ENCODE results near the gene SMG9.

SMG9 gene, protein sequence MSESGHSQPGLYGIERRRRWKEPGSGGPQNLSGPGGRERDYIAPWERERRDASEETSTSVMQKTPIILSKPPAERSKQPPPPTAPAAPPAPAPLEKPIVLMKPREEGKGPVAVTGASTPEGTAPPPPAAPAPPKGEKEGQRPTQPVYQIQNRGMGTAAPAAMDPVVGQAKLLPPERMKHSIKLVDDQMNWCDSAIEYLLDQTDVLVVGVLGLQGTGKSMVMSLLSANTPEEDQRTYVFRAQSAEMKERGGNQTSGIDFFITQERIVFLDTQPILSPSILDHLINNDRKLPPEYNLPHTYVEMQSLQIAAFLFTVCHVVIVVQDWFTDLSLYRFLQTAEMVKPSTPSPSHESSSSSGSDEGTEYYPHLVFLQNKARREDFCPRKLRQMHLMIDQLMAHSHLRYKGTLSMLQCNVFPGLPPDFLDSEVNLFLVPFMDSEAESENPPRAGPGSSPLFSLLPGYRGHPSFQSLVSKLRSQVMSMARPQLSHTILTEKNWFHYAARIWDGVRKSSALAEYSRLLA

GRCh38 chr19:43754503-43755255 is at the start of gene SMG9:
TSS of gene SMG9 (minus strand) at chr19:43754962. CDS start at chr19:43750741, 4,221 bp downstream.
- Histone ChIP-seq H3K27ac (ENCODE audit: low read depth, low read length) (peak within 1 kb of the TSS; percentile 99), H3K36me3 (ENCODE audit: control insufficient read depth, insufficient read depth, low read length) (peaks cover 20% of the 10 kb centered on the region), H3K4me1 (ENCODE audit: control insufficient read depth, insufficient read depth, low read length) (peaks cover 7% of the 10 kb centered on the region; the same call in 1 of the 2 replicates), H3K27me3 (ENCODE audit: control insufficient read depth, insufficient read depth, low read length) (no peaks in the 10 kb centered on the region), H3K4me3 (ENCODE audit: low read depth, low read length) (peak within 1 kb of the TSS; percentile 76), H3K9ac (ENCODE audit: low read depth, low read length) (peak within 1 kb of the TSS; percentile 85), H3K9me3 (ENCODE audit: control insufficient read depth, insufficient read depth, low read length) (no peaks in the 10 kb centered on the region)

DNA sequence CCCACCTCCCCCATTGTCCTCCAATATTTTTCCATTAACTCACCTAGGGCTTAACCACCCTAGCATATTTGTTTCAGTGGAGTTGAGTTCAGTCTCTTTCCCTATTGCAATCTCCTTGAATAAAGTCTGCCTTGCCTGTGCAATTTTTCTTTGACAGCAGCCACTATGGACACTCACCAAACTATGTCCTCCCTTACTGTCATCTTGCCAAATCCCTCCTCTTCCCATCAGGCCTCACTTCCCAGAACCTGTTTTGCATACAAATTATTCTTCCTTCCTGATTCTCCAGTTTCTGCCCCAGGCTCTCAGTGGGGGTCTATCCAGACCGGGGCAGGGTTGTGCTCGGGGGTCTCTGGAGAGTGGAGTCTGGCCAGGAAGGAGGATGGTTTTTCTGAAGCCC is 49.7 kb upstream of the SMG9 start:
- no peaks in the 10 kb centered on the region for H3K9me3 ChIP-seq (ENCODE audit: control insufficient read depth, insufficient read depth, low read length)
- H3K27me3 ChIP-seq (ENCODE audit: control insufficient read depth, insufficient read depth, low read length), result peaks cover 10% of the 10 kb centered on the region

GRCh38 chr19:43802216-43802951 is 47.6 kb upstream of the SMG9 start, which contains the start of gene LYPD5:
TSS of gene LYPD5 (minus strand) at chr19:43802447. CDS start at chr19:43802380, 67 bp downstream.
- H3K4me3 ChIP-seq (ENCODE audit: low read depth, low read length), result no peak within 1 kb of the TSS
- H3K4me1 ChIP-seq (ENCODE audit: control insufficient read depth, insufficient read depth, low read length), result no peaks in the 10 kb centered on the region; the same call in 1 of the 2 replicates
- H3K9me3 ChIP-seq (ENCODE audit: control insufficient read depth, insufficient read depth, low read length), result no peaks in the 10 kb centered on the region
- H3K9ac ChIP-seq (ENCODE audit: low read depth, low read length), result no peak within 1 kb of the TSS
- no peaks in the 10 kb centered on the region for H3K36me3 ChIP-seq (ENCODE audit: control insufficient read depth, insufficient read depth, low read length)
- H3K27me3 ChIP-seq (ENCODE audit: control insufficient read depth, insufficient read depth, low read length), result peaks cover 31% of the 10 kb centered on the region
- no peak within 1 kb of the TSS for H3K27ac ChIP-seq (ENCODE audit: low read depth, low read length)

More for the DNA sequence above, 49.7 kb upstream of the SMG9 start:
- H3K27ac ChIP-seq (ENCODE audit: low read depth, low read length), result no peak overlapping the region
- H3K4me1 ChIP-seq (ENCODE audit: control insufficient read depth, insufficient read depth, low read length), result no peaks in the 10 kb centered on the region
- H3K9ac ChIP-seq (ENCODE audit: low read depth, low read length), result no peak overlapping the region
- no peak overlapping the region for H3K4me3 ChIP-seq (ENCODE audit: low read depth, low read length)
- no peaks in the 10 kb centered on the region for H3K36me3 ChIP-seq (ENCODE audit: control insufficient read depth, insufficient read depth, low read length)

GRCh38 chr19:43799502-43800142 is 44.9 kb upstream of the SMG9 start:
- Histone ChIP-seq H3K4me3 (ENCODE audit: low read depth, low read length) (peak overlapping the region; percentile 86; the same call in 1 of the 2 replicates), H3K9ac (ENCODE audit: low read depth, low read length) (no peak overlapping the region), H3K27me3 (ENCODE audit: control insufficient read depth, insufficient read depth, low read length) (peaks cover 56% of the 10 kb centered on the region), H3K27ac (ENCODE audit: low read depth, low read length) (no peak overlapping the region), H3K9me3 (ENCODE audit: control insufficient read depth, insufficient read depth, low read length) (no peaks in the 10 kb centered on the region), H3K4me1 (ENCODE audit: control insufficient read depth, insufficient read depth, low read length) (no peaks in the 10 kb centered on the region; the same call in 1 of the 2 replicates), H3K36me3 (ENCODE audit: control insufficient read depth, insufficient read depth, low read length) (no peaks in the 10 kb centered on the region)

GRCh38 chr19:43798546-43799409 is 44.0 kb upstream of the SMG9 start:
- Histone ChIP-seq H3K27me3 (ENCODE audit: control insufficient read depth, insufficient read depth, low read length) (peaks cover 57% of the 10 kb centered on the region), H3K36me3 (ENCODE audit: control insufficient read depth, insufficient read depth, low read length) (no peaks in the 10 kb centered on the region), H3K9ac (ENCODE audit: low read depth, low read length) (0 out of 2 replicates have a peak overlapping the region, but pooled peaks have one; percentile 15), H3K4me1 (ENCODE audit: control insufficient read depth, insufficient read depth, low read length) (no peaks in the 10 kb centered on the region; the same call in 1 of the 2 replicates), H3K27ac (ENCODE audit: low read depth, low read length) (no peak overlapping the region), H3K9me3 (ENCODE audit: control insufficient read depth, insufficient read depth, low read length) (no peaks in the 10 kb centered on the region), H3K4me3 (ENCODE audit: low read depth, low read length) (peak overlapping the region; percentile 86)

DNA sequence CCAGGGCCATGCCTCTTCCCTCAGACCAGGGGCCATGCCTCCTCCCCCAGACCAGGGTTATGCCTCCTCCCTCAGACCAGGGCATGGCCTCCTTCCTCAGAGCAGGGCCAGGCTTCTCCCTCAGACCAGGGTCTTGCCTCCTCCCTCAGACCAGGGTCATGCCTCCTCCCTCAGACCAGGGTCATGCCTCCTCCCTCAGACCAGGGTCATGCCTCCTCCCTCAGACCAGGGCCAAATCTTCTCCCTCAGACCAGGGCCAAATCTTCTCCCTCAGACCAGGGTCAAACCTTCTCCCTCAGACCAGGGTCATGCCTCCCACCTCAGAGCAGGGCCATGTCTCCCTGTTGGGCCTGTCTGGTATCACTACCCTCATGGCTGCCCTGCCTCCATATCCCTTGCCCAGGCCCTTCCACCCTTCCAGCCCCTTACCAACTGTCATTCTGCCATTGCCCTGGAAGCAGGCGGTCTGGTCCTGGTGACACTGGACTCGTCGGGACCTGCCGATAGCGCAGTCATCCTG is 43.3 kb upstream of the SMG9 start:
- Histone ChIP-seq H3K4me1 (ENCODE audit: control insufficient read depth, insufficient read depth, low read length) (no peaks in the 10 kb centered on the region; the same call in 1 of the 2 replicates), H3K9me3 (ENCODE audit: control insufficient read depth, insufficient read depth, low read length) (no peaks in the 10 kb centered on the region), H3K9ac (ENCODE audit: low read depth, low read length) (no peak overlapping the region), H3K27me3 (ENCODE audit: control insufficient read depth, insufficient read depth, low read length) (peaks cover 57% of the 10 kb centered on the region), H3K4me3 (ENCODE audit: low read depth, low read length) (peak overlapping the region; percentile 86), H3K36me3 (ENCODE audit: control insufficient read depth, insufficient read depth, low read length) (no peaks in the 10 kb centered on the region), H3K27ac (ENCODE audit: low read depth, low read length) (no peak overlapping the region)

DNA sequence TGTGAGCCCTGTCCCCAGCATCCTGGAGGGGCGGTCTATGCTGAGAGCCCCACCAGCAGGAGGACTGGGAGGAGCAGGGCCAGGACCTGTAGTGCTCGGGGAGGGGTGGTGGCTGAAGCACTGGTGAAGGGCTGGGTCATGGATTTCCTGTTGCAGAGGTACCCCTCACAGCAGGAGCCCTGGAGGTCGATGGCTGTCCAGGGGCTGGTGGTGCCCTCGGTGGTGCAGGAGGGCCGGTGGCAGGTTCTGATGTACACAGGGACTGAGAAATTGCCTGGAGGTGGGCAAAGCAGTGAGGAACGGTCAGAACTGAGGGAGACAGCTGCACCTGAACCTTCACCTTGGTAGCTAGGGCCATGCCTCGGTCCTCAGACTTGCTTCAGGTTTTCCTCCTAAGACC is 42.8 kb upstream of the SMG9 start:
- Histone ChIP-seq H3K9ac (ENCODE audit: low read depth, low read length) (no peak overlapping the region), H3K4me1 (ENCODE audit: control insufficient read depth, insufficient read depth, low read length) (no peaks in the 10 kb centered on the region; the same call in 1 of the 2 replicates), H3K9me3 (ENCODE audit: control insufficient read depth, insufficient read depth, low read length) (no peaks in the 10 kb centered on the region), H3K4me3 (ENCODE audit: low read depth, low read length) (no peak overlapping the region), H3K27ac (ENCODE audit: low read depth, low read length) (no peak overlapping the region), H3K36me3 (ENCODE audit: control insufficient read depth, insufficient read depth, low read length) (no peaks in the 10 kb centered on the region), H3K27me3 (ENCODE audit: control insufficient read depth, insufficient read depth, low read length) (peaks cover 57% of the 10 kb centered on the region)

GRCh38 chr19:43797118-43797517 is 42.4 kb upstream of the SMG9 start:
- Histone ChIP-seq H3K9me3 (ENCODE audit: control insufficient read depth, insufficient read depth, low read length) (no peaks in the 10 kb centered on the region), H3K4me1 (ENCODE audit: control insufficient read depth, insufficient read depth, low read length) (no peaks in the 10 kb centered on the region; the same call in 1 of the 2 replicates), H3K27ac (ENCODE audit: low read depth, low read length) (no peak overlapping the region), H3K27me3 (ENCODE audit: control insufficient read depth, insufficient read depth, low read length) (peaks cover 57% of the 10 kb centered on the region), H3K4me3 (ENCODE audit: low read depth, low read length) (no peak overlapping the region), H3K36me3 (ENCODE audit: control insufficient read depth, insufficient read depth, low read length) (no peaks in the 10 kb centered on the region), H3K9ac (ENCODE audit: low read depth, low read length) (no peak overlapping the region)

DNA sequence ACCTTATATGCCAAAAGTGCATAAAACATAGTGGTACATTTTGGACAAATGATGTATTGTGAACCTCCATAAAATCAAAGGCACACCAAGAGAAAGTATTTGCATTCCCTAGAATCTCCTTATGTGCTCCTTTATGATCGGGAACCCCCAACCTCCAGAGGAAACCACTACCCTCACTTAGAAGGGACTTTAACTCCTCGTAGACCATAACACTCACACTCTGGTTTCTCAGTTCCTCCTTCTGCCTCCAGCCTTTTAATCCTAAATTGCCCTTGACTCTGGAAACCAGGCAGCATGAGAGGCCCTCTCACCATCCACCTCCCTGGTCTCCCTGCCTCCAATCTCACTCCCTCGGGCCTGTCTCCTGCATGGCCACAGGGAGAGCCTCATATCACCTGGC is 35.8 kb upstream of the SMG9 start:
- no peak overlapping the region for H3K9ac ChIP-seq (ENCODE audit: low read depth, low read length)
- H3K27ac ChIP-seq (ENCODE audit: low read depth, low read length), result no peak overlapping the region
- no peaks in the 10 kb centered on the region for H3K9me3 ChIP-seq (ENCODE audit: control insufficient read depth, insufficient read depth, low read length)
- no peaks in the 10 kb centered on the region for H3K36me3 ChIP-seq (ENCODE audit: control insufficient read depth, insufficient read depth, low read length)
- no peak overlapping the region for H3K4me3 ChIP-seq (ENCODE audit: low read depth, low read length)
- H3K4me1 ChIP-seq (ENCODE audit: control insufficient read depth, insufficient read depth, low read length), result no peaks in the 10 kb centered on the region
- peaks cover 8% of the 10 kb centered on the region for H3K27me3 ChIP-seq (ENCODE audit: control insufficient read depth, insufficient read depth, low read length)

All from HUES48 (cell line).